HG03108 (cell line): ENCODE data around the gene RASEF.

Experiments
- ATAC-seq: cut with Tn5 transposase; IDR thresholded peaks from one replicate; pipeline ENCODE4 v1.9.1; 2021; ENCODE audit warnings: moderate library complexity; ENCODE audit not compliant: unreplicated experiment

The RASEF gene

DNA sequence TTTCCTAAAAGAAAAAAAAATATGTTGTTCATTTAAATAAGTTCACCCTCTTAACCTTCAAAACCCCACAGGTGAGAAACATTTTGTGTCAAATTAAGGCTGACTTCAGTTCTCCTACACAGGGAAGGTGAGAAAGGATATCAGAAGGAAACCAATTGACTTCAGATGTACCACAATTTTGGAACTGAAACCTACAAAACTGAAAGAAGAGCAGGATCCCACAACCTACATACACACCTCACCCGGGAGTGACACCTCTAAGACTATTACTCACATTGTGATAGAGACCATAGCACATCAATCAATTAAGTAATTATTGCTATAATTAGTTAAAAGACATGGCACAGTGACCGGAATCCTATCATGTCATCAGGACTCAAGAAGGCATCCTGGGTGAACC is 47.0 kb downstream of the RASEF start:
- no peak for ATAC-seq

- ATAC-seq = no peak
Measured at GRCh38 chr9:83013867-83014605, 48.9 kb downstream of the RASEF start.

DNA sequence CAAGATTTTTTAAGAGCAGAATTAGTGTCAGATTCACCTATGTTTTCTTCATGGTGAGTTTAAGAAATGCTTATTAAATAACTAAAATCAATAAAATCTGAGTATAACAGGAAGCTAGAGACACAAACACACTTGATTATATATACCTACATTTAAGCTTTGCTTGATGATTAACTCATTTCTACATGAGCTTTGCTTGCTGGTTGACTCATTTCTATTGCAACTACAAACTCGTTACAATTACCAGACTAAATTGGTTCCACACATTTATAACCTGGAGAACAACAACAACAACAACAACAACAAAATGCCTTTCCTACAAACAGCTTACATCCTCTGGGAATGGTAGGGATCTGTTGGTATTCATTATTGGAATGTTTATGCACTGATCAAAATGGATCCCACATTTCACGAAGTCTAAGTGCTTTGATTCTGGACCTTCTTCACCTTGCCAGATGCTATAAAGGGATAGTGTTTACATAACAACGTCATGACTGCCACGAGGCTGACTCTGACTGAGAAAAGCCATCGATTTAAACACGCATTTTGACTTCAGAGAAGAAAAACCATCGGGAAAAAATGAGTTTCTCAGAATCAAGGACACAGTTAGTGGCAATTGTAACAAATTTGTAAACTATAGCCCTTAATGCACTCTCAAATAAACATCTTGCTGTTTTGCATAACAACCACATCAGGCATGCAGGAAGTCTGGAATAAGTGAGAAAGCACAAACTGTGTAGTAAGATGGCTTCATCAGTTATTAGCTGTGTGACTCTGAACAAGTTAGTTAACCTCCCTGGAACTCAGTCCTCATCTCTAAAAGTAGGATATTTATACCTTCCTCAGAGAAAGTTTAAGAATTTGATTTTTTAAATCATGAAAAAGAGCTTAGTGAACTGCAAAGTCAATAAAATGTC is 49.8 kb downstream of the RASEF start:
- no peak for ATAC-seq

- no peak for ATAC-seq
Measured at GRCh38 chr9:83012168-83012921, 50.6 kb downstream of the RASEF start.

GRCh38 chr9:83011611-83012010 is 51.3 kb downstream of the RASEF start:
- ATAC-seq = no peak

DNA sequence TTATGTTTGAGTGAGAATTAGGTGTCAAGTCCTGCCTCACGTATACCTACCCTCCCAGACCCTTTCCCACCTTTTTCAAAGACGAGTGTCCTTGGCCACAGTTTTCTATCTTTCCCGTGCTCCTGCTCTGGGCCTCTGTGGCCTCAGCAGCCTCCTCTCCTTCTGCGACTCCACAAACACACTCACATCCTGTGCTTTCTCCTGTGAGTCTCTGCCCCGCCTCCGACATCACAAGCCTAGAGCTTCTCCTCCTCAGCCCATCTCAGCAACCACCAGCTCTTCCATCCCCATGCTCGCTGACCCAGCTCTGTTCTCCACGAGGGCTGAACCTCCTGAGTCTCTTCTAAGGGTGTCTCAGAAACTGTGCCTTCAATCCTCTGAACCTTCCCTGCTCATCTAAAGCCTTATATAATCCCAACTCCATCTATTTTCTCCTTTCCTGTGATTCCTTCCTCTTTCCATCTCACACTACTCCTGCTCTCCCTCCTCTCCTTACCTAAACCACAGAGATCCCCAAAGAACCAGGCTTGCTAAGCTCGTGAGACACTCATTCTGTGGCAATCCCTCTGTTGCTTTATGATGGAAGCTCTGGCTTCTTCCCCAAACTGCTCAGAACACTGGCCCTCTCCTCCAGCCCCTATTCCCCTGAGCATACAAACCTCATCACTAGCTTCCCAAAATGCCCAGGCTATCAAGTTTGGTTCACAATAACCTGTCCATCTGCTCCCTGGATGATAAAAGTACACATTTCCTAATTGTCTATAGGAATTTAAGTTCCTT is 55.2 kb downstream of the RASEF start:
- no peak for ATAC-seq

- ATAC-seq = no peak
Measured at GRCh38 chr9:83006378-83006777, 56.6 kb downstream of the RASEF start.

- no peak for ATAC-seq
Measured at GRCh38 chr9:83005963-83006362, 57.0 kb downstream of the RASEF start.

DNA sequence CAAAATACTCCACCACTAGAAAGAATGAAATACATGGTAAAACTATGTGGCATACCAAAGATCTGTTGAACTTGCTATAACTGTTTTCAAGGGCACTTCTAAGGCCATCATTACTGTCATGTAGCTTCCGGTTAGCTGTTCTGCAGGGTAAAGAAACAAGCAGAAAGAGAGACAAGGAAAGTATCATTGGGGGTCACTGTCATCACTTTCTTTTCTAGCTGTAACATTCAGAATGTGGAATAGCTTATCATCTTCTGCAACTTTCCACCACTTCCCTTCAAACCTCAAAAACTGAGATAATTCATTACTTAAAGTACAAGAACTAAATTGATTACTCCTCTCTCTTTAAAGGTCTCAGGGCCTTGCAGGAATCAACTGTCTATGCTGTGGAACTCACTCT is 57.6 kb downstream of the RASEF start:
- ATAC-seq = no peak

DNA sequence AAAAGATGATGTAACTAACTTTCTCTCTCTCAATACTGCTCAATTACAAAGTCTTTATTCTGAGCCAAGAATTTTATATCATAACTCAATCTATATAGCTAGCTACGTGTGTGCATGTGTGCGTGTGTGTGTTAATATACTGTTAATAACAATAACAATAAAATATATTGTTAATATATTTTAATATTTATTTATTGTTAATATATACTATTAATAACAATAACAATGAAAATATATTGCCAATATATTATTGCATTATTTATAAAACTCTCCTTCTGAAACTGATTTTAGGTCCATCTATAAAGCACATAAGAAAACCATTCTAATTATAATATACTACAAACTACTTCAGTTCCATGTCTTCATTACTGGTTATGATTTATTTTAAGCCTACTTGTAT is 60.6 kb downstream of the RASEF start:
- no peak for ATAC-seq

GRCh38 chr9:83000765-83001164 is 62.2 kb downstream of the RASEF start:
- no peak for ATAC-seq

DNA sequence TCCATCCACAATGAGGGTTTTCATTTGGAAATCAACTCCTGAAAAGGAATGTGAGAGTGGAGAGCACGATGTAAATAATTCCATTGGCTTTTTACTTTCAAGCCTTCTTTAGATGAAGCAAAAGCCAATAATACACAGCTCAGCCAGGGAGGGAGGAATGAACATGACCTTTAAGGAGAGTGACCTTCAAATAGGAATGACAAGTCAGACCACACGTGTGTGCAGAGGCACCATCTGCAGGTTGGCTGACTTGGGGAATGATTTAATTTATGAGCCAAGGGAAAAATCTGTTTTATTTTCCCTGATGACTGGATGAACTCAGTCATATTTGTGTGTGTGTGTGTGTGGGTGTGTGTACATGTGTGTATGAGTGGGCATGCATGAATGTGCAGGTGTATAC is 64.5 kb downstream of the RASEF start:
- no peak for ATAC-seq

GRCh38 chr9:82997476-82998140 is 65.3 kb downstream of the RASEF start:
- no peak for ATAC-seq

DNA sequence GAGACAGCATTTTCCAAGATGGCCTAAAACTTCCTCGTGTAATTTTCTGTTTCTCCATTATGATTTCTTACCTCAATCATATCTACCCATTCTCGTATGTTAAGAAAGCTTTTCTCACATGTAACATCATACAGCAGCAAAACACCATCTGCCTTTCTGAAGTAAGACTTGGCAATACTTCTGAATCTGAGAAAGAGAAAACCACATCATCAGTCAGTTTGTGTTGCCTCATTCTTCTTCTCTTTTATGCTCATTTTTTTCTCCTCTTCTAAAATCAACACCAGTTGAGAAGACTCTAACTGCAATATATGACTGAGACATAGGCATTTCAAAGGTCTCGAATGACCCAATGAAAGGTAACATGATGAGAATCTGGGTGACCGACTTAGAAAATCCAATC is 66.0 kb downstream of the RASEF start:
- no peak for ATAC-seq

DNA sequence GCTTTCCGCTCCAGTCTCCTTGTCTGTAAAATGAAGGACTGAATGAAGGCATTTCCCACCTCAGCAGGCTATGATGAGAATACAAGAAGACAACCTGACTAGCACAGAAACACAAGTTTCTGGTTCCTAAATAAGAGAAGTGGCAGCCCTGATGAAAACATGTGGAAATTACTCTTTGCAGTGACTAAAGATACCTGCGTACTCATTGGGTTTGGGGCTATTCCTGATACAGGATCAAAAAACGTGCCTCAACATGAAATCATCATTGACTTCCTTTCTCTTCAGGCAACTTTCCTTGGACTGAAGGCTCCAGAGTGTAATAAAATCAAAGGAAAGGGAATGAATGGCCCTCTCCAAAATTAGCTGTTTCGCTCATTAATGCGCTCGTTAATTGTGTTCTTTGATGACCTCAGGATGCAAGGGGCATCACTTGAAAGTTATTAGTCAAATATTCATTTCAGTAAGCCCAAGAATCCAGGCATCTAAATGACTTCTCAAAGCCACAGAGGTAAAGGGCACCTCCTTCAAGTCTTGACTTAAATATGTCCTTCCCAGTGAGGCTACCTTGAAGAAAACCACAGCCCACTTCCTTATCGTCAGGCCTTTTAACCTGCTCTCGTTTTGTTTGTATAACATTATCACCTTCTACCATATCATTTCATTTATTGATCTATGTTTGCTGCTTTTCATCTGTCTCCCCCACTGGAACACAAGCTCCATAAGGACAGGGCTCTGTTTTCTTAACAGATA is 68.9 kb downstream of the RASEF start:
- no peak for ATAC-seq

DNA sequence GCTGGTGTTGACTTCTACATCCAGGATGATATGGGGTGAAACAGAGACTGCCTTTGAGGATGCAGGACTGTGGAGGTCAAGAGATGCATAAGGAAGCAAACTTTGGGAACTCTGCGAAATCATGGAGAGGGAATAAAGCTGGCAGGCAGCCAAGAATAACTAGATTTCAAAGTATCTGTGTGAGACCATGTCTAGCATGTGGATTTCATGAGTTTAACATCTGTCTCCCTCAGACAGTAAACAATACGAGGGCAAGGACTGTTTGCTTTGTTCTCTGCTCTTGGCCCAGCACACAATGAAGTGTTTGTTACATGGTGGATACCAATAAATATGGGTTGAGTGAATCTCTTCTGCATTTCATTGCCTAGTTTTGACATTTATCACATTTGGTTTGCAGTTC is 71.3 kb downstream of the RASEF start:
- no peak for ATAC-seq

DNA sequence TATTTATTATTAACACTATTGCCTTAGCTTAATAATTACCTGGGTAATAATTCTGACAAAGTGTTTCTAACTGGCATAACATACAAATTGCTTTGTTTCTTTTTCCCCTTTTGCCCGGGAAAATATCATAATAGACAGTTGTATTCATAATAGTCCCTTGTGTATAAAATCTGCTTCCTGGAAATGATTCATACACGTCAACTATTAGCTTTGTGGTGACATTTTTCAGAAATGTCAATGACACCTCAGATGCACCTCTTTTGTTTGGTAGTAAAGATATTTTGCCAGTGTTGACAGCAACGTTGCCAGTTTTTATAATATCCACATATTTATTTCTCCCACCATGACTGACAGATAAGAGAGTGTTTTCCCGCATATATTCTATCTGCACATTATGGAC is 73.0 kb downstream of the RASEF start:
- no peak for ATAC-seq

DNA sequence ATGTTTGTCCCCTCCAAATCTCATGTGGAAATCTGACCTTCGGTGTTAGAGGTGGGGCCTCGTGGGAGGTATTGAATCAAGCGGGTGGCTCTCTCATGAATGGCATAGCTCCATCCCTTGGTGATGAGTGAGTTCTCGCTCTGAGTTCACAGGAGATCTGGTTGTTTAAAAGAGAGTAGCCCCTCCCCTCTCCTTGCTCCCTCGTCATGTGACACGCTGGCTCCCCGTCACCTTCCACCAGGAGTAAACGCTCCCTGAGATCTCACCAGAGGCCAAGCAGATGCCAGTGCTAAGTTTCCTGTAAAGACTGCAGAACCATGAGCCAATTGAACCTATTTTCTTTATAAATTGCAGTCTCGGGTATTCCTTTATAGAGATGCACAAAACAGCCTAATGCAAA is 74.5 kb downstream of the RASEF start:
- no peak for ATAC-seq

- ATAC-seq = no peak
Measured at GRCh38 chr9:82987370-82988189, 75.4 kb downstream of the RASEF start.
